IPS DF 6.9 (cell line): ENCODE results near the gene HSPA12A.

ENCODE experiments used
- DNase-seq: peaks from one replicate; pipeline ENCODE4 v3.0.0-alpha.2; 2013; ENCODE audit warnings: low read depth, low spot score
- H3K27ac ChIP-seq: one replicate; pipeline ENCODE4 v1.5.1; 2013; ENCODE audit warnings: low read length, control low read depth
- H3K27me3 ChIP-seq: 2 replicates; pipeline ENCODE4 v1.6.1; 2013; ENCODE audit warnings: mild to moderate bottlenecking, low read length; ENCODE audit not compliant: control insufficient read depth, insufficient read depth
- H3K36me3 ChIP-seq: 2 replicates; pipeline ENCODE4 v1.6.1; 2013; ENCODE audit warnings: low read length; ENCODE audit not compliant: control insufficient read depth, insufficient read depth
- H3K4me1 ChIP-seq: 2 replicates; pipeline ENCODE4 v1.6.1; 2013; ENCODE audit warnings: low read length; ENCODE audit not compliant: control insufficient read depth, insufficient read depth
- H3K4me3 ChIP-seq: 2 replicates; pipeline ENCODE4 v1.5.1; 2013; ENCODE audit warnings: mild to moderate bottlenecking, low read length
- H3K9me3 ChIP-seq: 2 replicates; pipeline ENCODE4 v1.6.1; 2013; ENCODE audit warnings: low read length, inconsistent platforms; ENCODE audit not compliant: control insufficient read depth, insufficient read depth
- WGBS: extraction: QIAGEN DNeasy Blood & Tissue Kit; methylation state at CpG from one replicate; pipeline ENCODE4 v1.1.7; 2013; ENCODE audit warnings: mixed read lengths, missing lambda C conversion rate; ENCODE audit not compliant: insufficient read length, insufficient coverage; 5-methylcytosine and 5-hydroxymethylcytosine counted together

The HSPA12A gene

DNA sequence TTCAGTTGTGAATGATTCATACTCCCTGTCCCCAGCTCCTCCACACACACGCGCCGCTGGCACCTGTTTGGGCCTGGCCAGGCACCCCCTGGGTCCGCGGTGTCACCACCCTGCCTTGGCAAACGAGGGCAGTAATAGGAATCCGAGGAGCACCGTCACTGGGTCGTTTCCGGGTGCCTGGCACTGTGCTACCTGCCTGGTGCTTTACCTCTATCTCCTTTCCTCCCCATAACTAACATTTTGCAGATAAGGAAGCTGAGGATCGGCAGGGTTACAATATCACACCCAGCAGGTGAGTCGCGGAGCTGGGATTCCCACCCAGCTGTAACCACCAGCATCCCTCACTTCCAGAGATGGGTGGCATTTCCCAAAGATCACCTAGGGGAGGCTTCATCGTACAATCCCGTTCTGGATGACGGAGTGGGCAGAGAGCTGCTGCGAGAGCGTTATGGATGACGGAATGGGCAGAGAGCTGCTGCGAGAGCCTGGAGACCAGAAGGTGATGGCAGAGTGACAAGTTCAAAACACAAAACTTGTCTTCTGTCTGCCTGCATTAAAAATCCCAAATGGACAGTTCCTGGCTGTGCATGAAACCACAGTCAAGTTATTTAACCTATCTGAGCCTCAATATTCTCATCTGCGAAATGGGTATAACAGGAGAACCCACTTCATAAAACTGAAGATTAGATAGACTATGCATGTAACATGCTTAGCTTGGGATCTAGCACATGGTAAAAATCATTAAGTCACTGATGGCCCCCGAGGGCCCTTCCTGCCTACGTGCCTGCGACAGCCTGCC is 1.1 kb upstream of the HSPA12A start:
- no peak for DNase-seq
- Histone ChIP-seq H3K27me3 (peaks cover 16% of the 10 kb centered on the region), H3K9me3 (no peaks in the 10 kb centered on the region), H3K4me3 (peak overlapping the region; percentile 88; the same call in 1 of the 2 replicates), H3K27ac (no peak overlapping the region), H3K4me1 (0 out of 2 replicates have a peak, but pooled peaks cover 2% of the 10 kb centered on the region), H3K36me3 (no peaks in the 10 kb centered on the region; the same call in 1 of the 2 replicates)
- WGBS, result no CpG with 5 or more reads among the region's 24 CpGs

- Histone ChIP-seq H3K27ac (no peak overlapping the region), H3K9me3 (no peaks in the 10 kb centered on the region), H3K4me3 (peak overlapping the region; percentile 88), H3K4me1 (0 out of 2 replicates have a peak, but pooled peaks cover 2% of the 10 kb centered on the region), H3K27me3 (peaks cover 16% of the 10 kb centered on the region), H3K36me3 (no peaks in the 10 kb centered on the region; the same call in 1 of the 2 replicates)
- no peak for DNase-seq
- no CpG with 5 or more reads among the region's 93 CpGs for WGBS
Observed at GRCh38 chr10:116741391-116742351, 695 bp downstream of the HSPA12A start.

GRCh38 chr10:116740971-116741370 is 1.4 kb downstream of the HSPA12A start:
- no peaks in the 10 kb centered on the region for H3K9me3 ChIP-seq
- no peak overlapping the region for H3K27ac ChIP-seq
- H3K4me3 ChIP-seq, result peak overlapping the region; percentile 88; the same call in 1 of the 2 replicates
- H3K27me3 ChIP-seq, result peaks cover 16% of the 10 kb centered on the region
- no CpG with 5 or more reads among the region's 13 CpGs for WGBS
- 0 out of 2 replicates have a peak, but pooled peaks cover 2% of the 10 kb centered on the region for H3K4me1 ChIP-seq
- H3K36me3 ChIP-seq, result no peaks in the 10 kb centered on the region; the same call in 1 of the 2 replicates
- no peak for DNase-seq

- WGBS, result no CpG with 5 or more reads among the region's 5 CpGs
Observed at GRCh38 chr10:116738339-116738738, 4.0 kb downstream of the HSPA12A start.

GRCh38 chr10:116737627-116738327 is 4.6 kb downstream of the HSPA12A start:
- no peak overlapping the region for H3K4me3 ChIP-seq
- H3K36me3 ChIP-seq, result no peaks in the 10 kb centered on the region; the same call in 1 of the 2 replicates
- WGBS, result no CpG with 5 or more reads among the region's 16 CpGs
- no peak for DNase-seq
- peaks cover 12% of the 10 kb centered on the region for H3K27me3 ChIP-seq
- H3K27ac ChIP-seq, result no peak overlapping the region
- no peaks in the 10 kb centered on the region for H3K9me3 ChIP-seq
- no peaks in the 10 kb centered on the region for H3K4me1 ChIP-seq

More at GRCh38 chr10:116738339-116738738, 4.0 kb downstream of the HSPA12A start:
- Histone ChIP-seq H3K4me3 (no peak overlapping the region), H3K27me3 (peaks cover 13% of the 10 kb centered on the region), H3K9me3 (no peaks in the 10 kb centered on the region), H3K4me1 (0 out of 2 replicates have a peak, but pooled peaks cover 2% of the 10 kb centered on the region), H3K27ac (no peak overlapping the region), H3K36me3 (no peaks in the 10 kb centered on the region; the same call in 1 of the 2 replicates)
- no peak for DNase-seq

DNA sequence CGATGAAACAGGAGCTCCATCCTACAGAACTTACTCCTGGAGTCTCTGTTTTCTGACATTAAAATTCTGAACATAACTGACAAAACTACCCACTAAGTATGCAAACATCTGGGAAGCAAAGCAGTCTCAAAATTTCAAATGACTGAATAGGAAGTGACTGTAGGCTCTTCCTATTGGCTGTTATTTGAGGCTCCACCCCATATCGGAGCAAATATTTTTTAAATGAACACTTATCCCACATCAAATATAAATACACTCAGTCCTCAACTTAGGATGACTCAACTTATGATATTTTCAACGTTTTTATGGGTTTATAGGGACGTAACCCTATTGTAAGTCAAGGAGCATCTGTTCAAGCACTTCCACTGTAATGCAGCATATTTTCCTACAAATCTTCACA is 8.8 kb downstream of the HSPA12A start:
- no peak overlapping the region for H3K27ac ChIP-seq
- H3K36me3 ChIP-seq, result no peaks in the 10 kb centered on the region
- WGBS, result no CpG with 5 or more reads among the region's 4 CpGs
- no peaks in the 10 kb centered on the region for H3K9me3 ChIP-seq
- no peaks in the 10 kb centered on the region for H3K4me1 ChIP-seq
- no peaks in the 10 kb centered on the region for H3K27me3 ChIP-seq
- no peak for DNase-seq
- H3K4me3 ChIP-seq, result no peak overlapping the region

- Histone ChIP-seq H3K27ac (no peak overlapping the region), H3K4me1 (no peaks in the 10 kb centered on the region)
- WGBS, result no CpG with 5 or more reads among the region's 8 CpGs
Observed at GRCh38 chr10:116732573-116732972, 9.8 kb downstream of the HSPA12A start.

GRCh38 chr10:116730464-116731260 is 11.7 kb downstream of the HSPA12A start:
- no CpG with 5 or more reads among the region's 14 CpGs for WGBS
- no peak overlapping the region for H3K4me3 ChIP-seq
- H3K27me3 ChIP-seq, result no peaks in the 10 kb centered on the region
- no peak for DNase-seq
- H3K4me1 ChIP-seq, result no peaks in the 10 kb centered on the region
- no peak overlapping the region for H3K27ac ChIP-seq
- no peaks in the 10 kb centered on the region for H3K36me3 ChIP-seq
- no peaks in the 10 kb centered on the region for H3K9me3 ChIP-seq

More at GRCh38 chr10:116732573-116732972, 9.8 kb downstream of the HSPA12A start:
- Histone ChIP-seq H3K9me3 (no peaks in the 10 kb centered on the region), H3K36me3 (no peaks in the 10 kb centered on the region), H3K4me3 (no peak overlapping the region), H3K27me3 (no peaks in the 10 kb centered on the region)
- DNase-seq, result no peak

GRCh38 chr10:116729243-116729642 is 13.1 kb downstream of the HSPA12A start:
- no peaks in the 10 kb centered on the region for H3K4me1 ChIP-seq
- H3K36me3 ChIP-seq, result no peaks in the 10 kb centered on the region
- no peaks in the 10 kb centered on the region for H3K27me3 ChIP-seq
- H3K9me3 ChIP-seq, result no peaks in the 10 kb centered on the region
- DNase-seq, result no peak
- no peak overlapping the region for H3K27ac ChIP-seq
- no peak overlapping the region for H3K4me3 ChIP-seq
- WGBS, result no CpG with 5 or more reads among the region's 7 CpGs
